H1 (cell line): ENCODE data around the gene CBLN1. TPM values are rescaled to one million over a fixed set of nuclear protein-coding genes. Genes with fewer than 3 reads are reported as not detected.

Experiments
- BRCA1 ChIP-seq: IDR thresholded peaks from 2 replicates; pipeline ENCODE4 v1.6.1; 2012; ENCODE audit warnings: low read depth, low read length, improper control_type of control experiment
- CHD2 ChIP-seq: IDR thresholded peaks from 2 replicates; pipeline ENCODE4 v1.6.1; 2012; ENCODE audit warnings: low read length, improper control_type of control experiment
- EP300 ChIP-seq, 2 experiments: IDR thresholded peaks; 1 replicate in 1 of 2; 2 replicates in 1 of 2; pipeline ENCODE4 v1.6.1; 2011 to 2012; ENCODE audit warnings: low read depth in 2 of 2, low read length in 2 of 2, mild to moderate bottlenecking in 2 of 2, borderline replicate concordance in 1 of 2, inconsistent platforms in 1 of 2, moderate library complexity in 1 of 2
- HDAC2 ChIP-seq, 2 experiments: fragments of 300-600 bp in 1 of 2; sonication (generic) in 1 of 2; IDR thresholded peaks; 2 replicates each; pipeline ENCODE4 v1.6.1; 2011 to 2012; ENCODE audit warnings: low read depth in 2 of 2, low read length in 2 of 2, mild to moderate bottlenecking in 2 of 2, moderate library complexity in 2 of 2, borderline replicate concordance in 1 of 2, inconsistent platforms in 1 of 2
- NANOG ChIP-seq: IDR thresholded peaks from 2 replicates; pipeline ENCODE4 v1.6.1; 2011; ENCODE audit warnings: low read length, low read depth, mild to moderate bottlenecking, inconsistent platforms; ENCODE audit not compliant: insufficient read depth, poor library complexity, severe bottlenecking
- PHF8 ChIP-seq: fragments of 200-600 bp; sonication (generic); conservative IDR thresholded peaks from 2 replicates; pipeline ENCODE4 v1.7.1; 2012; ENCODE audit warnings: low read depth, mild to moderate bottlenecking, inconsistent platforms, low read length, moderate library complexity
- TBP ChIP-seq: IDR thresholded peaks from 2 replicates; pipeline ENCODE4 v1.6.1; 2011; ENCODE audit warnings: low read depth, low read length, improper control_type of control experiment
- ZNF274 ChIP-seq: IDR thresholded peaks from 2 replicates; pipeline ENCODE4 v1.7.0; 2012; ENCODE audit warnings: low read length, borderline replicate concordance; ENCODE audit errors: extremely low read depth
- polyA plus RNA-seq, 7 experiments: library from polyadenylated mRNA; depleted of rRNA in 3 of 7; stranded (reverse) in 5 of 7; unstranded in 2 of 7; fragments of >200 nt in 5 of 7; fragments of 200-250 nt in 2 of 7; gene quantifications; 1 replicate in 5 of 7; 2 replicates in 1 of 7; 4 replicates in 1 of 7; pipeline versions ENCODE4 v1.2.1 to v1.2.3, GENCODE V29; 2011 to 2013; ENCODE audit warnings: missing spikeins in 2 of 7, mixed read lengths in 2 of 7
- total RNA-seq: library from RNA; stranded (reverse); fragmentation: NEBNext Ultra II Directional; extraction: Animal tissue kit (Norgen Biotek cat#: 25700); gene quantifications from 2 replicates; pipeline ENCODE4 v1.2.1, GENCODE V29; 2021
- TF ChIP-seq, protein P1 (sequence below): IDR thresholded peaks from 2 replicates; pipeline ENCODE4 v1.6.1; 2012; ENCODE audit warnings: inconsistent platforms

CBLN1 gene
- total and polyA plus RNA-seq, 2 of the 8 experiments (the other 6 are each of a cell fraction or from before 2014, with no cell fraction given): 0.97 to 7.1 TPM

DNA sequence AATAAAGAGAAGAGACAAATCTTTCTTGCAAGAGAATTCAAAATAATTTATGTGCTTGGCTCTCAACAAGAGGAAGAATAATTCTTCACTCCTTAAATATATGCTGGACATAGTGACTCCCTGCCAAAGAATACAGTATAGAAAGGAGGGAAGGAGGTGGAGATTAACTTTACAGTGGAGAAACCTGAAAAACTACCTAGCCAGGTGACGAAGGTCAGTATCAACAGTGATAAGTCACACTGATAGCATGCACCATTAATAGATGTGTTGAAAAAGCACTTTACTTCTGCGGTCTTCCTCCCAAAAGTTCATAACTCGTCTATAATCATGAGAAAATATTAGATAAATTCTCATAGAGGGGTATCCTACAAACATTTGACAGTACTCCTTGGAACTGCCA is 21.4 kb downstream of the CBLN1 start (continued):
- TF ChIP-seq PHF8 (no peak), ZNF274 (no peak), BRCA1 (no peak), EP300 (IDR thresholded peaks at IDR 0.05; ENCODE audit: borderline replicate concordance in 1 of 2, low read depth in 2 of 2, low read length in 2 of 2) (no peak), CHD2 (no peak), HDAC2 (IDR thresholded peaks at IDR 0.05; ENCODE audit: borderline replicate concordance in 1 of 2, low read depth in 2 of 2, low read length in 2 of 2) (no peak), TBP (no peak), NANOG (no peak)
- TF ChIP-seq, protein P1, sequence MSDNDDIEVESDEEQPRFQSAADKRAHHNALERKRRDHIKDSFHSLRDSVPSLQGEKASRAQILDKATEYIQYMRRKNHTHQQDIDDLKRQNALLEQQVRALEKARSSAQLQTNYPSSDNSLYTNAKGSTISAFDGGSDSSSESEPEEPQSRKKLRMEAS: no peak
